T-helper 2 cell treated with Interferon-gamma antibody and Interleukin-4, amounts not matched to agents 100 ng/mL and 5 ng/mL, for 36 hours (primary cell): ENCODE measurements around the gene LRRC3B. TPM values are rescaled to one million over a fixed set of nuclear protein-coding genes. Genes with fewer than 3 reads are reported as not detected.

Source experiments
- intact Hi-C: fragments of 100-400 bp; cut with micrococcal nuclease; formaldehyde crosslinking; loops from one replicate; pipeline ENCODE4 v1.15.1; 2023
- total RNA-seq: library from RNA; stranded (reverse); gene quantifications from 2 replicates; pipeline ENCODE4 v1.2.3, GENCODE V29; 2022

LRRC3B gene
- total RNA-seq, 1 donor from 2014 or later = not detected

- intact Hi-C loops = no loop called here
Observed at GRCh38 chr3:26704736-26705135, 82.2 kb downstream of the LRRC3B start.

- intact Hi-C loops = no loop called here
Observed at GRCh38 chr3:26708501-26708900, 85.9 kb downstream of the LRRC3B start.

GRCh38 chr3:26712211-26713026, 89.8 kb downstream of the LRRC3B start:
- intact Hi-C loops = loop anchor here (2.0 kb wide), 1 partner anchor 1064 kb away; no protein-coding TSS in a partner anchor

- intact Hi-C loops = loop anchor here (2.0 kb wide), 1 partner anchor 1064 kb away; no protein-coding TSS in a partner anchor
Observed at GRCh38 chr3:26713091-26713490, 90.5 kb downstream of the LRRC3B start.

GRCh38 chr3:26714485-26714884, 91.9 kb downstream of the LRRC3B start:
- intact Hi-C loops = no loop called here

GRCh38 chr3:26715431-26715830, 92.9 kb downstream of the LRRC3B start:
- intact Hi-C loops = no loop called here

- intact Hi-C loops = no loop called here
Observed at GRCh38 chr3:26718315-26718714, 95.7 kb downstream of the LRRC3B start.

GRCh38 chr3:26719134-26719533, 96.6 kb downstream of the LRRC3B start:
- intact Hi-C loops = no loop called here

GRCh38 chr3:26721047-26721446, 98.5 kb downstream of the LRRC3B start:
- intact Hi-C loops = no loop called here

- intact Hi-C loops = no loop called here
Observed at GRCh38 chr3:26731843-26732242, 109.3 kb downstream of the LRRC3B start.

- intact Hi-C loops = no loop called here
Observed at GRCh38 chr3:26750263-26750662, 127.7 kb downstream of the LRRC3B start.

- intact Hi-C loops = no loop called here
Observed at GRCh38 chr3:26752466-26752865, 129.9 kb downstream of the LRRC3B start.

- intact Hi-C loops = no loop called here
Observed at GRCh38 chr3:26753095-26753494, 130.5 kb downstream of the LRRC3B start.

GRCh38 chr3:26757978-26758377, 135.4 kb downstream of the LRRC3B start:
- intact Hi-C loops = no loop called here
